B cell (primary cell): ENCODE results near the gene PCSK7. TPM values are rescaled to one million over a fixed set of nuclear protein-coding genes. Genes with fewer than 3 reads are reported as not detected.

Source experiments
- ATAC-seq: fragments of 200-7000 bp; cut with Tn5 transposase; one replicate; pipeline ENCODE4 v1.10.0; 2021; ENCODE audit warnings: low read depth, mild to moderate bottlenecking, moderate number of reproducible peaks, moderate library complexity
- CTCF ChIA-PET: fragments of 350-600 bp; sonication (Branson Sonifier 250); formaldehyde crosslinking; loops from one replicate; lab custom pipeline; 2021; ENCODE audit warnings: antibody characterized with exemption, inconsistent platforms; lab: Charles Lee
- POLR2A ChIA-PET: fragments of 350-600 bp; sonication (Branson Sonifier 250); formaldehyde crosslinking; loops from one replicate; lab custom pipeline; 2021; ENCODE audit warnings: antibody characterized with exemption; lab: Charles Lee
- DNase-seq: peaks from one replicate; pipeline ENCODE4 v3.0.0; 2013
- H2AFZ ChIP-seq: 2 replicates; pipeline ENCODE4 v1.6.1; 2012; ENCODE audit warnings: mild to moderate bottlenecking, low read depth, low read length; ENCODE audit not compliant: insufficient read depth, poor library complexity, severe bottlenecking
- H3K27ac ChIP-seq, 2 donors: 1 replicate in 1 of 2; 2 replicates in 1 of 2; pipeline ENCODE4 v1.5.1; 2012 to 2013; ENCODE audit warnings: low read length in 2 of 2, mild to moderate bottlenecking in 2 of 2, moderate library complexity in 1 of 2
- H3K27me3 ChIP-seq, 4 experiments: fragments of 200-600 bp in 1 of 4; sonication (generic) in 1 of 4; replicated peaks in 1 of 4; 1 replicate in 2 of 4; 2 replicates in 2 of 4; pipeline versions ENCODE4 v1.6.1 to v1.7.0; 2013 to 2016; ENCODE audit warnings: low read length in 3 of 4, mild to moderate bottlenecking in 2 of 4, mixed read lengths in 1 of 4, moderate library complexity in 1 of 4; ENCODE audit not compliant: insufficient read depth in 4 of 4, control insufficient read depth in 3 of 4; ENCODE audit errors: control extremely low read depth in 1 of 4
- H3K36me3 ChIP-seq, 2 experiments: replicated peaks in 1 of 2; 1 replicate in 1 of 2; 2 replicates in 1 of 2; pipeline versions ENCODE4 v1.6.1 to v1.7.1; 2013; ENCODE audit warnings: low read length in 1 of 2; ENCODE audit not compliant: insufficient read depth in 2 of 2, control insufficient read depth in 1 of 2; ENCODE audit errors: control extremely low read depth in 1 of 2, extremely low read depth in 1 of 2
- H3K4me1 ChIP-seq, 2 donors: fragments of 200-600 bp in 1 of 2; sonication (generic) in 1 of 2; 1 replicate in 1 of 2; 2 replicates in 1 of 2; pipeline versions ENCODE4 v1.5.1 to v1.6.1; 2013 to 2017; ENCODE audit warnings: low read length in 2 of 2; ENCODE audit not compliant: control insufficient read depth in 2 of 2, insufficient read depth in 2 of 2
- H3K4me2 ChIP-seq: replicated peaks from 2 replicates; pipeline ENCODE3; 2012; ENCODE audit warnings: mild to moderate bottlenecking, low read depth, low read length; ENCODE audit not compliant: poor library complexity, severe bottlenecking
- H3K4me3 ChIP-seq, 5 experiments: fragments of 200-600 bp in 1 of 5; sonication (generic) in 1 of 5; 1 replicate in 3 of 5; 2 replicates in 2 of 5; pipeline versions ENCODE4 v1.5.1 to v1.7.0; 2011 to 2016; ENCODE audit warnings: low read length in 4 of 5, mild to moderate bottlenecking in 4 of 5, low read depth in 2 of 5, control low read depth in 1 of 5, moderate library complexity in 1 of 5; ENCODE audit not compliant: insufficient read depth in 1 of 5; ENCODE audit errors: control extremely low read depth in 1 of 5, extremely low read depth in 1 of 5
- H3K79me2 ChIP-seq: fragments of 200-600 bp; sonication (generic); one replicate; pipeline ENCODE4 v1.6.0; 2016; ENCODE audit warnings: low read length; ENCODE audit not compliant: control insufficient read depth, insufficient read depth
- H3K9ac ChIP-seq: fragments of 200-600 bp; sonication (generic); 2 replicates; pipeline ENCODE4 v1.6.1; 2017; ENCODE audit warnings: mild to moderate bottlenecking, low read length, moderate library complexity
- H3K9me3 ChIP-seq, 3 donors: one replicate each; pipeline versions ENCODE4 v1.6.1 to v1.7.1; 2013; ENCODE audit warnings: low read length in 2 of 3; ENCODE audit not compliant: control insufficient read depth in 2 of 3, insufficient read depth in 1 of 3; ENCODE audit errors: control extremely low read depth in 1 of 3
- H4K20me1 ChIP-seq: 2 replicates; pipeline ENCODE4 v1.6.0; 2012; ENCODE audit warnings: mild to moderate bottlenecking, low read length; ENCODE audit not compliant: insufficient read depth, control insufficient read depth, poor library complexity, severe bottlenecking
- H3K27ac Mint-ChIP-seq: one replicate; pipeline ENCODE4 v1.8.0; 2021; ENCODE audit warnings: mixed read lengths
- H3K27me3 Mint-ChIP-seq: one replicate; pipeline ENCODE4 v1.8.0; 2021; ENCODE audit warnings: mixed read lengths
- H3K4me1 Mint-ChIP-seq: one replicate; pipeline ENCODE4 v1.8.0; 2021; ENCODE audit warnings: mixed read lengths
- H3K4me3 Mint-ChIP-seq: one replicate; pipeline ENCODE4 v1.8.0; 2021; ENCODE audit warnings: mixed read lengths
- H3K9me3 Mint-ChIP-seq: one replicate; pipeline ENCODE4 v1.8.0; 2022; ENCODE audit warnings: mixed read lengths; ENCODE audit not compliant: insufficient read depth
- CTCF ChIP-seq: fragments of 200-600 bp; IDR thresholded peaks from one replicate; pipeline ENCODE4 v1.8.0; 2022; ENCODE audit warnings: antibody characterized with exemption, mild to moderate bottlenecking
- EZH2 ChIP-seq: IDR thresholded peaks from 2 replicates; pipeline ENCODE4 v1.6.1; 2012; ENCODE audit warnings: borderline replicate concordance, low read depth, mild to moderate bottlenecking, moderate library complexity, low read length; ENCODE audit not compliant: insufficient read depth, poor library complexity, severe bottlenecking
- WGBS: methylation state at CpG from one replicate; pipeline ENCODE4 v1.1.5; 2013; ENCODE audit warnings: missing lambda C conversion rate; ENCODE audit not compliant: insufficient coverage; 5-methylcytosine and 5-hydroxymethylcytosine counted together
- intact Hi-C: fragments of 100-400 bp; cut with micrococcal nuclease; formaldehyde crosslinking; loops from one replicate; pipeline ENCODE4 v1.10.0; 2022
- polyA plus RNA-seq: library from polyadenylated mRNA; depleted of rRNA; stranded (reverse); fragments of >200 nt; gene quantifications from 2 replicates; pipeline ENCODE4 v1.2.3, GENCODE V29; 2012
- total RNA-seq, 2 donors: library from RNA; stranded (reverse); fragments of 120-200 nt in 1 of 2; gene quantifications; 1 replicate in 1 of 2; 2 replicates in 1 of 2; pipeline versions ENCODE4 v1.2.3 to v1.2.4, GENCODE V29; 2013 to 2022

Gene PCSK7
- total and polyA plus RNA-seq, 2 donors (not counting 1 experiment from before 2014, with no cell fraction given) = 203 to 283 TPM

- Mint-ChIP-seq H3K9me3 (no peaks in the 10 kb centered on the region), H3K27me3 (no peaks in the 10 kb centered on the region), H3K27ac (no peak overlapping the region), H3K4me1 (peaks cover 4% of the 10 kb centered on the region), H3K4me3 (no peak overlapping the region)
- Histone ChIP-seq H3K27ac (no peak overlapping the region), H2AFZ (no peak overlapping the region), H3K27me3 (no peaks in the 10 kb centered on the region), H3K9ac (no peak overlapping the region), H3K4me2 (no peak overlapping the region), H3K79me2 (peaks cover 55% of the 10 kb centered on the region), H3K36me3 (peaks cover 7 to 96% of the 10 kb centered on the region in 2 experiments), H3K4me1 (peaks cover 0 to 1% of the 10 kb centered on the region in 2 donors), H4K20me1 (peaks cover 22% of the 10 kb centered on the region), H3K9me3 (no peaks in the 10 kb centered on the region), H3K4me3 (no peak overlapping the region)
- intact Hi-C loops = no loop called here
- ChIA-PET CTCF (interaction anchor here (1.2 to 19.9 kb wide), 3 partner anchors 9 to 115 kb away, joined by 6 to 309 read pairs (median 7); partner anchors contain the start of gene SIDT2), POLR2A (interaction anchor here (1.0 to 1.4 kb wide), 2 partner anchors 40 to 42 kb away, joined by 3 to 5 read pairs; partner anchors contain the start of gene SIDT2)
- WGBS = 95% methylated on average over 6 of the region's 7 CpGs
- ATAC-seq (no peak), DNase-seq (no peak)
- no peak for TF ChIP-seq CTCF
These were observed 10.7 kb downstream of the PCSK7 start for GRCh38 chr11:117220999-117221774.

- peaks cover 50% of the 10 kb centered on the region for H3K79me2 ChIP-seq
- TF ChIP-seq EZH2 (no peak), CTCF (no peak)
- H3K9ac ChIP-seq = no peak overlapping the region
- Mint-ChIP-seq H3K4me1 (peaks cover 4% of the 10 kb centered on the region), H3K4me3 (no peak overlapping the region), H3K27me3 (no peaks in the 10 kb centered on the region), H3K9me3 (no peaks in the 10 kb centered on the region), H3K27ac (no peak overlapping the region)
- DNase-seq (no peak), ATAC-seq (no peak)
- ChIA-PET CTCF (interaction anchor here (19.9 kb wide), 1 partner anchor 42 kb away, joined by 309 read pairs; the partner anchor contains the start of gene SIDT2), POLR2A (interaction anchor here (0.6 to 1.4 kb wide), 3 partner anchors 40 to 71 kb away, joined by 3 to 5 read pairs (median 3); partner anchors contain the start of gene SIDT2)
- peaks cover 22% of the 10 kb centered on the region for H4K20me1 ChIP-seq
- no peaks in the 10 kb centered on the region for H3K27me3 ChIP-seq
- no peaks in the 10 kb centered on the region for H3K9me3 ChIP-seq
- H3K4me2 ChIP-seq = no peak overlapping the region
- peaks cover 7 to 96% of the 10 kb centered on the region in 2 experiments for H3K36me3 ChIP-seq
- H2AFZ ChIP-seq = no peak overlapping the region
- intact Hi-C loops = no loop called here
- H3K4me3 ChIP-seq = no peak overlapping the region
- WGBS = 98% methylated on average over 9 of the region's 9 CpGs
- no peak overlapping the region for H3K27ac ChIP-seq
- H3K4me1 ChIP-seq = no peaks in the 10 kb centered on the region
These were observed 11.3 kb downstream of the PCSK7 start for GRCh38 chr11:117220568-117220967.
